NCI-H1048 (cell line): ENCODE measurements around the gene BCKDK.

Source experiments
- DNase-seq: peaks from one replicate; lab custom pipeline; 2025; lab: John Stamatoyannopoulos, UW

Gene BCKDK

DNA sequence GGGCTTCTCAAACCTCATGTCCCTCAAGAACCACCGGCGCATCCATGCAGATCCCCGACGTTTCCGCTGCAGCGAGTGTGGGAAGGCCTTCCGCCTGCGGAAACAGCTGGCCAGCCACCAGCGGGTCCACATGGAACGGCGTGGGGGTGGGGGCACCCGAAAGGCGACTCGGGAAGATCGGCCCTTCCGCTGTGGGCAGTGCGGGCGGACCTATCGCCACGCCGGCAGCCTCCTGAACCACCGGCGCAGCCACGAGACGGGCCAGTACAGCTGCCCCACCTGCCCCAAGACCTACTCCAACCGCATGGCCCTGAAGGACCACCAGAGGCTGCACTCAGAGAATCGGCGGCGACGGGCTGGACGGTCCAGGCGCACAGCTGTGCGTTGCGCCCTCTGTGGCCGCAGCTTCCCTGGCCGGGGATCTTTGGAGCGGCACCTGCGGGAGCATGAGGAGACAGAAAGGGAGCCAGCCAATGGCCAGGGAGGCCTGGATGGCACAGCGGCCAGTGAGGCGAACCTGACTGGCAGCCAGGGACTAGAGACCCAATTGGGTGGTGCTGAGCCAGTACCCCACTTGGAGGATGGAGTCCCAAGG is 28.1 kb upstream of the BCKDK start:
- DNase-seq, result no peak

- no peak for DNase-seq
These were observed 27.3 kb upstream of the BCKDK start for GRCh38 chr16:31080756-31081419.

DNA sequence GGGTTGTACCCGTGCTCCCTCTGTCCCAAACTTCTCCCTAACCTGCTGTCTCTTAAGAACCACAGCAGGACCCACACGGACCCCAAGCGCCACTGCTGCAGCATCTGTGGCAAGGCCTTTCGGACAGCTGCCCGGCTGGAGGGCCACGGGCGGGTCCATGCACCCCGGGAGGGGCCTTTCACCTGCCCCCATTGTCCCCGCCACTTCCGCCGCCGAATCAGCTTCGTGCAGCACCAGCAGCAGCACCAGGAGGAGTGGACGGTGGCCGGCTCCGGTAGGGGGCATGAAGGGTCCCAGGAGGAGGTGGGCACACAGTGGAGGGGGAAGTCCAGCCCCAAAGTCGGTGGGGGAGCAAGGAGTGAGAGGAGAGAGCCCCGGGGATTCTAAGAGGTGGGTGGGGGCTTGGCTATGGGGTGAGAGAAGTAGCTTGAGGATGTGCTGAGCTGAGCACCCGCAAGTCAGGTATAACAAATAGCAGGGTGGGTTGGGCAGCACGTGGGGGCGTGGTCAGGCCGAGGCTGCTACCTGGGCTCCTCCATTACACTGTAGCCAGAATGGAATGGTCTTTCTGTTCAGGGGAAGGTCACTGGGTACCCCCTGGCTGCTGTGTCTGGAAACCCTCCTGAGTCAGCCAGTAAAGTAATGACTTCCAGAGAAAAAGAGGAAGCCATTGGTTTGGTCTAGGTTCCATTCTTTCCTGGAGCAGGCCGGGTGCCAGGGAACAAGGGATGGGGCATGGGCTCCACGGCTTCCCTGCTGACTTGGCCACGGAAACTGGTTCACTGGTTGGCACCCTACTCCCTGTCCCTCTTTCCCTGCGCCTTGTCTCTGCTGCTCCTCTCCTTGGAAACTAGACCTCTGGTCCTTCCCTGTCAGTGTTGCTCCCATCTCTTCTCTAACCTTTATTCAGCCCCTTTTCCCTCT is 26.5 kb upstream of the BCKDK start:
- no peak for DNase-seq

DNA sequence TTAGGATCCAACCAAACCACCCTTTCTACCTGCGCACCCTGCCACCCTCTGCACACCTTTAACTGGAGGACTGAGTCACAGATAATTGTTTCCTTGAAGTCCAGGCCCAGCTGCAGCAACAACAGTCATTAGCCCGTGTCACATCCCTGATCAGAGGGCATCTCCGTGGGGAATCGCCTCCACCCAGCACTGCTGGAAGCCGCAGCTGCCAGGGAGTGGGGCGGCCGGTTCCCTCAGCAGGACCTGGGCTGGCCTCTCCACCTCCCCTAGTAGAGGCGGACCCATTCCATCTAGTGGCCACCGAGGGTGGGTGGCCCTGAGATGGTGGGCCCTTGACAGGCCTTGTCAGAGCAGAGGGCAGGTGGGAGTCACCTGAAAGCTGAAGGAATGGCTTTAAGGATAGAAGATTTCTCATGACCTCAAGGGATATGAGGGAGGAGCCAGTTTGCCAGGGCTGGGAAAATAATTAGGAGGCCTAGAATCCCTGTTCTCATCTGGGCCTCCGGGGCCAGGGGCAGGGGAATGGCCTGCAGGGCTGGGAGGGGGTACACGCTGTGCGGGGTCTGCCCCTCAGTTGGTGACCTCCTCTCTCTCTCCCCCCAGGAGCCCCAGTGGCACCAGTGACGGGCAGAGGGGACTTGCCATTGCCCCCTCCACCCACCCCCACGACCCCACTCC is 25.7 kb upstream of the BCKDK start:
- DNase-seq, result no peak

DNA sequence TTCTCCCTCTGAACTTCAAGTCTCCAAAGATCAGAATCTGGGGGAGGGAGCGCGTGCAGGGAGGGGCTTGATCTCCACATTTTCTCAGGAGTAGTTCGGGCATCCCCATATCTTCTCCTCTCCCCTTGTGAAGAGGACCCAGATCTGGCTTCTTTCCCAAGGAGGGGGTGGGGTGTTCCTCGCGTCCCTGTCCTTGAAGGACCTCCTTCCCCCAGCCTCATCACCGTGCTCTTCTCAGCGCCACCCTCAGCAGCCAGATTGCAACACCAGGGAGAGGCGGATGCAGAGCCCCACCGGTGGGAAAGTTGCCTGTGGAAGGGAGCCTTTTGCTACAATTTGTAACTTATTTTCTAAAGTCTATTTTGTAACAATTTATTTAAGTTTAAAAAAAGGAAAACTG is 25.1 kb upstream of the BCKDK start:
- DNase-seq, result no peak

- DNase-seq, result no peak
These were observed 24.6 kb upstream of the BCKDK start for GRCh38 chr16:31083556-31083955.

DNA sequence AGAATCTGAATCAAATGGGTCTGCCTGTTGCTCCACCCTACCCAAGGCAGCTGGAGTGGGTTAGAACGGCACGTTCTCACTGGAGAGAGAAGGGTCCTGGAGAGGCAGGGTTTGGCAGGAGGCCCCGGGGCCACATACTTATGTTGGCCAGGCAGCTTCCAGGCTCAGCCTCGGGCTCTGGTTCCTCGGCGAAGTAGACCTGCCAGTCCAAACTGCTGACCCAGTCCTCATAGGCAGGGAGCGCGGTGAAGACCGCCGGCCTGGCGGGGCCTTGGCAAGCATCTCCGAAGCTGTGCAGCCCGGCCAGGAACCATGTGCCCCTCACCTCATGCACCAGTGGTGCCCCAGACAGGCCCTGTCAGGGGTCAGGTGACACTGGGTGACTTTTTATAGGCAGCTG is 24.2 kb upstream of the BCKDK start:
- no peak for DNase-seq

GRCh38 chr16:31084584-31085302 is 23.4 kb upstream of the BCKDK start:
- DNase-seq, result no peak

DNA sequence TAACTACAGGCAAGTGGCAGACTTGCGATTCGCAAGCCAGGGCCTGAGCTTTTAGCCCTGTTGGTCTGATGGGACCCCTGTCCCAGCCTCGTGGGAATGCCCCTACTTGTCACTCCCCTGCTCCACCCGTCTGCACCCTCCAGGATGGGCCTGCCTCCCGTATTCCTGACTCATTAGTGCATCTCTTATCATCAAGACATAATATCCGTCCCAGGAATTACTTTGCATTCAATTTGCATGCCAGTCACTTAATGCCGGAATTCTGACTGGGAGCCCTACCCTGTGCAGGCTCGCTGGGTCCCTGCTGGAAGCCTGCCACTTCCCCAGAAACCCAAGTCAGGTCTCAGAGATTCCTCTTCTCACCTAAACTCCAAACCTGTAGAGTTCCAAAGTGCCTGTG is 22.8 kb upstream of the BCKDK start:
- peak; percentile 35 for DNase-seq

- no peak for DNase-seq
These were observed 22.1 kb upstream of the BCKDK start for GRCh38 chr16:31085873-31086628.

DNA sequence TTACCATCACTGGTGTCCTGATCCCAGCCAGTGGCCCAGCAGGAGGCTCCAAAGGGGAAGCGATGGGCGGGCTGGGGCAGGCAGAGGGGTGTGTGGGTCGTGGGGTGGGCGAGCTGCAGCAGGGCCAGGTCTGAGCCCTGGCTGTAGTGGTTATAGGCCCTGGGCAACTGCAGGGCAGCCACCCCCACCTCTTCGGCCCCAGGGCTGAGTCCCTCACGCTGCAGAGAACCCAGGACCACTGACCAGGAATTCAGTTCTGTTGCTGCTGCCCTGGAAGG is 21.6 kb upstream of the BCKDK start:
- no peak for DNase-seq

- DNase-seq, result no peak
These were observed 20.7 kb upstream of the BCKDK start for GRCh38 chr16:31087481-31087880.

DNA sequence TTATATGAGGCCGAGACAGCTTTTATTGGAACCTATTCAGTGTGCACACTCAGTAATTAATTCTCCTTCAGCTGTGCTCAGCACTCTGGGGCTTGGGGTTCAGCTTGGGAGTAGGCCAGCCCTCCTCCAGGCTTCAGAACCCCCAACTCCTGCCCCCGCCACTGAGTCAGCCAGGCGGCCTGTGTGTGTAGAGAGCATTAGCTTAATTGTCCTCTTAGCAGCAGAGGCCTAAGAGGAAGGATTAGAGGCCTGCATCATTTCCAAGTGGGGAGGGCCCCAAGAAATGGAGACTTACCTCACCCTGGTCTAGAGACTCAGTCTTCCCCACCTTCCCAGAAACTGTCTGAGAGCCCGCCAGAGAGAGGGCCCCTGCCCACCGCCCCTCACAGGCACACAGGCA is 20.2 kb upstream of the BCKDK start:
- DNase-seq, result no peak

GRCh38 chr16:31088459-31089183 is 19.6 kb upstream of the BCKDK start, which contains the start of gene PRSS53:
Gene PRSS53, minus strand, starts transcription at chr16:31088943. Its CDS starts 134 bp downstream, at chr16:31088809.
- DNase-seq, result no peak

GRCh38 chr16:31089199-31089598 is 19.0 kb upstream of the BCKDK start:
- DNase-seq, result no peak

- no peak for DNase-seq
These were observed 17.6 kb upstream of the BCKDK start for GRCh38 chr16:31090540-31090939.

DNA sequence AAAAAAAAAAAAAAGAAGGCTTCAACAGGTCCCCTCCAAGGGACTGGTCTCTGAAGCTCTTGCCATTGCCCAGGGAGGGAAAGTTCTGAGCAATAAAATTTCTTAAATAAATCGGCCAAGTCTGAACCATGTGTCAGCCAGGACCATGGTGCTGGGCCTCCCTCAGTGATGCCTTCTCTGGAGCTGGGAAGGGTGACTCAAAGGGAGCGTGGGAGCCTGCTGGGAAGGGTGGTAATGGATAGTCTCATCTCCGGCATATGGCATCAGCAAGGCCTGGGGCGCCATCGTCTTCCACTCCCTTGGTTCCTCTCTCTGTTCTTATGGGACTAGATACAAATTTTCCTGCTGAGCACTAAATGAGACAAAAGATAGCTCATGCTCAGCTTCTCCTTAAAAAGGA is 15.9 kb upstream of the BCKDK start:
- DNase-seq, result no peak

DNA sequence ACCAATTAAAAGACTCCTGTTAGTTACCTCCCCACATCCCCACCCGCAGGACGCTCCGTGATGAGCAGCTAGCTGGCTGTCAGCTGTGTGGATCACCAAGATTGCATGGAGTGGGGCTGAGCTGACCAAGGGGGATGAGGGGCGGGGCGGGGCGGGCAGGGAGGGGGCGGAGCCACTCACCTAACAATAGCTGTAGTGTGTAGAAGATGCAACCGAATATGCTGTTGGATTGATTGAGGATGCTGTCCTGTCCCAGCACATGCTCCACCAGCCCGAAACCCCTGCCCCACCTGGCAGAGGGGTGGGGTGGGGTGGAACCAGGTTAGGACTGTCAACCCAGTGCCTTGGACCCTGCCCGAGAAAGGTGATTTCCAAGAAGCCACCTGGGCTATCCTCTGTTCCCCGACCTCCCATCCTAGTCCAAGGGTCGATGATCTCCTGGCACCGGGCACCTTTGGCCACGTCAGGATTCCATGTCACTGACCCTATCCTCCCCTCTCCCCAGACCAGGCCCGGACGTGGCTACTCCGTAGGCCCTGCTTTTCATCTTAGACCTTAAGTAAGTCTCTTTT is 15.0 kb upstream of the BCKDK start:
- DNase-seq, result no peak

DNA sequence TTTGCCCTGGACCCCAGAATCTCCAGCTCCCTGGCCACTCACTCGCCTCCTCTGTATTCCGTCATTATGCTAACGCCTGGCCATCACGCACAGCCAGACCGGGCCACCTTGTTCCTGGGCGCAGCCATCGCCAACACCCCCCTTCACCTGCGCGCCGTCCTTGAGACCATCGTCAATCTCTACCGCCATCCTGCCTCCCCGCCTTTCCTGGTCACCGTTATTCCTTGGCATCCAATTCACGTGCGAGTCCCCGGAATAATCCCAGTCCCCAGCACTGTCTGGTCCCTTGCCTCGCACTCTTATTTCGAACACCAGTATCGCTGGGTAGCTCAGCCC is 14.1 kb upstream of the BCKDK start:
- no peak for DNase-seq

- peak; percentile 87 for DNase-seq
These were observed 13.6 kb upstream of the BCKDK start, which contains the start of gene VKORC1 for GRCh38 chr16:31094424-31095120. Gene VKORC1, minus strand, starts transcription at chr16:31094797. Its CDS starts 68 bp downstream, at chr16:31094729.
